ENCODE data around the gene PNPO. TPM values are rescaled to one million over a fixed set of nuclear protein-coding genes. Genes with fewer than 3 reads are reported as not detected.

The PNPO gene
- total RNA-seq, 2 donors from 2014 or later, result 16.9 to 28.9 TPM

DNA sequence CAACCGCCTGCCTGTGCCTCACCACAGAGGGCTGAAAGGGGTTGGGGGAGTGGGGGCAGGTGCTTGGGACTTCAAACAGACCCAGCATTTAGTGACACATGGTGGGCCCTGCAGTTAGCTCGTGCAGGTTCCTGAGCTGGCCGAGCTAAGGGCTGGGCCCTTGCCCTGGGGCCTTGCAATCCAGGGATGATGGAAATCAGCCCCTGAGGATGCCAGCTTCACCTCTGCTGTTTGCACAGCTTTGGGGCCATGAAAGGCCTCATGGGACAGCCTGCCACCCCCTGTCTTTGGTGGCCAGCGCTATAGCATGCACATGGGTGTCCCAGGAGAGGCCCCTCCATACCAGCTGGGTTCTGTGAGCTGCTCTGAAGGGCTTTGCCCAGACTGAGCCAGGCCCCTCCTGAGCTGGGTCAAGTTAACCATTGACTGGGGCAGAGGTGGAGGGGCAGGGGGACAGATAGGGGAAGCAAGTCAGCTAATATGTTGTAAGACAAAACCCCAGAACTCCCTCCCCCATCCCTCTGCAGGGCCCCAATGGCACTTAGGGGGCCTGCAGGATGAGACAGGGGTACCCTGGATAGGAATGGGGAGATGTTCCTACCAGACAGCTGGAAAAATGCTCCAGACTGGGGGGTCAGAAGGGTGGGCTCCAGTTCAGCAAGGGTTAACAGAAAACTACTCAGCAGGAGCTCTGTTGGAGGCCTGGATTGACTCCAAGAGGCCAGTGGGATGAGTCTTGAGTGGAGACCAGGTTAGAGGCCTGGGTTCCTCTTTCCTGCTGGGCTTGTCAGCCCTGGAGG is 15.6 kb downstream of the PNPO start:
- H3K27me3 ChIP-seq (replicated peaks; ENCODE audit: insufficient read depth), result no peaks in the 10 kb centered on the region
- H3K36me3 ChIP-seq, result no peaks in the 10 kb centered on the region
- DNase-seq (ENCODE audit: low spot score), result no peak
- no peak overlapping the region for H3K4me3 ChIP-seq
- no peak overlapping the region for H3K27ac ChIP-seq
- no peak for ATAC-seq (ENCODE audit: insufficient number of reproducible peaks, low FRiP score, low read depth)
- peaks cover 0 to 10% of the 10 kb centered on the region in 2 donors for H3K4me1 ChIP-seq (ENCODE audit: control insufficient read depth in 1 of 2, low read depth in 2 of 2)
- no peaks in the 10 kb centered on the region for H3K9me3 ChIP-seq
- TF ChIP-seq, protein P1, sequence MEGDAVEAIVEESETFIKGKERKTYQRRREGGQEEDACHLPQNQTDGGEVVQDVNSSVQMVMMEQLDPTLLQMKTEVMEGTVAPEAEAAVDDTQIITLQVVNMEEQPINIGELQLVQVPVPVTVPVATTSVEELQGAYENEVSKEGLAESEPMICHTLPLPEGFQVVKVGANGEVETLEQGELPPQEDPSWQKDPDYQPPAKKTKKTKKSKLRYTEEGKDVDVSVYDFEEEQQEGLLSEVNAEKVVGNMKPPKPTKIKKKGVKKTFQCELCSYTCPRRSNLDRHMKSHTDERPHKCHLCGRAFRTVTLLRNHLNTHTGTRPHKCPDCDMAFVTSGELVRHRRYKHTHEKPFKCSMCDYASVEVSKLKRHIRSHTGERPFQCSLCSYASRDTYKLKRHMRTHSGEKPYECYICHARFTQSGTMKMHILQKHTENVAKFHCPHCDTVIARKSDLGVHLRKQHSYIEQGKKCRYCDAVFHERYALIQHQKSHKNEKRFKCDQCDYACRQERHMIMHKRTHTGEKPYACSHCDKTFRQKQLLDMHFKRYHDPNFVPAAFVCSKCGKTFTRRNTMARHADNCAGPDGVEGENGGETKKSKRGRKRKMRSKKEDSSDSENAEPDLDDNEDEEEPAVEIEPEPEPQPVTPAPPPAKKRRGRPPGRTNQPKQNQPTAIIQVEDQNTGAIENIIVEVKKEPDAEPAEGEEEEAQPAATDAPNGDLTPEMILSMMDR (IDR thresholded peaks at IDR 0.05), result no peak

DNA sequence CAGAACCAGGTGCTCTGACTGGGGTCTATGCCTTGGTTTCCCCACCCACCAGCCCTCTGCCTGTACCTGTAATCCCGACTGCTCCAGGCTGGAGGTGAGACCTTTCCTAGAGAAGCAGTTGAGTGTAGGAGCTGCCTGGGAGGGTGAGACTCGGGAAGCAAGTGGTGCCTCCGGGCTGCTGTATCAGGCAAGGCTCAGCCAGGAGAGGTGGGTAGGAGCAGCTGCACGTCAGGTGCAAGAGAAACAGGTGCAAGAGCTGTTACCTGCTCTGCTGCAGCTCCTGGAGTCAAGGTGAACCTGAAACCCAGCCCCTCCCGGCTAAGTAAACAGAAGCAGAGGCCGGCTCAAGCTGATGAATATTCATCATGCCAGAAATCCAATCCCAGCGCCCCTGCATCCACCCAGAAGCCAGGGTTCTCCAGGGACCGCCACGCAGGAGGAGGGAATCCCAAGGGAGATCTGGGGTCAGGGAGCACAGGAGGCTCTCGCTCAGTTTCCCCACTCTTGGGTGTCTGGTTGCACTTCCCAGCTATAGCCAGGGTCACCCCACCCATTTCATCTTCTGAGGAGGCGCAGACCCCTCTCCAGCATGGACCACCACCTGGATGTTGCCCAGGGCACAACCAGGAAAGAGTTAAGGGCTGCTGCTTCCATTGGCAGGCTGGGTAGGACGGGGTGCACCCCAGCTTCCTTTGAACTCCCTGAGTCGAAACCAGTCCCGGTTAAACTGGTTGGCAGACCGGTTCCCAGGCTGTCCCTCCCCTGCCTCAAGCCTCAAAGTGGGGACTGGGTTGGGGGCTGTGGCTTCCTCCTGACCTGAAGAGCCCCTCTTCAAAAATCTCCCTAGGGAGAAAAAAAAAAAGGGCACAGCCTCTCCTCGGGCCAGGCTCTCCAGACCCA is 16.5 kb downstream of the PNPO start, which contains the start of gene PRR15L:
Gene PRR15L (minus strand): TSS at position 293 of the 900 bp plus-strand sequence. CDS start 4,649 bp downstream, outside the sequence.
- peaks cover 0 to 10% of the 10 kb centered on the region in 2 donors for H3K4me1 ChIP-seq (ENCODE audit: control insufficient read depth in 1 of 2, low read depth in 2 of 2)
- TF ChIP-seq, protein P1 (IDR thresholded peaks at IDR 0.05), result no peak
- no peak for ATAC-seq (ENCODE audit: insufficient number of reproducible peaks, low FRiP score, low read depth)
- H3K4me3 ChIP-seq, result no peak within 1 kb of the TSS
- no peaks in the 10 kb centered on the region for H3K27me3 ChIP-seq (replicated peaks; ENCODE audit: insufficient read depth)
- no peaks in the 10 kb centered on the region for H3K9me3 ChIP-seq
- no peak for DNase-seq (ENCODE audit: low spot score)
- no peak within 1 kb of the TSS for H3K27ac ChIP-seq
- H3K36me3 ChIP-seq, result no peaks in the 10 kb centered on the region

DNA sequence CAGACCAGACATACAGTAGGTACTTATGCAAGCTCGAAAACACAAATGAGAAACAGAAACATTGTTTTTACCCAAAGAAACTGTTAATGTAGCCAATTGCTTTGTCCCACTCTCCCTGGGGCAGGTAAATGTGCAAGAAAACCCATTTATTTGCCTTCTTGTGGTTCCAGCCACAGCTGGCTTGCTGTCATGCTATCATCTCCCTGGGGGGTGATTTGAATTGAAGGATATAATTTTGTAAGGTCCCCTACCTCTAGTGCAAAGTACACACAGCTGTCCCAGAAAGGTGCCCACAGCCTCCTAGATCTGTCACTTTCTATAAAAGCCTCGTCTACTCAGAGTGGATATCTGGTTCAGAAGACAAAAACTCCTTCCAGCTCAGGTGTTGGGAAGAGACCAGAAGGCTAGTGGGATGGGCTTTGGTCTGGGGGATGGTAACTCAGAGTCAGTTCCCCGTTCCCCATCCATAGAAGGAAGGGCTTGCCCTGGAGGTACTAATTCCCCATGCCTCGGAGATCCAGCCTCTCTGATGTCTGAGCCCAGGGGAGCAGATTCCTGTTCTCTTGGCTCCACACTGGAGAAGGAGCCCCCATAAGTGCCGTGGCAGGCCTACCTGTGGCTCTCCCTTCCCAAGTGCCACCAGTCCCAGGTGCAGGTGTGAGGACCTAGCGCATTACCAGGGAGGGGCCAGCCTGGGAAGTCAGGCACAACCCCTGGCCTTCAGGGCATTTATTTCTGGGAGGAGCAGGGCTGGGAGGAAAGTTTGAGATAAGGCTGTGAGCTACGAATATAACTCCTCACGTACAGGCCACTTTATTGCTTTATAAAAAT is 18.7 kb downstream of the PNPO start:
- DNase-seq (ENCODE audit: low spot score), result no peak
- Histone ChIP-seq H3K27ac (no peak overlapping the region), H3K27me3 (replicated peaks; ENCODE audit: insufficient read depth) (no peaks in the 10 kb centered on the region), H3K4me1 (ENCODE audit: control insufficient read depth in 1 of 2, low read depth in 2 of 2) (peaks cover 0 to 10% of the 10 kb centered on the region in 2 donors), H3K4me3 (no peak overlapping the region), H3K36me3 (no peaks in the 10 kb centered on the region), H3K9me3 (no peaks in the 10 kb centered on the region)
- ATAC-seq (ENCODE audit: insufficient number of reproducible peaks, low FRiP score, low read depth), result no peak
- TF ChIP-seq, protein P1 (IDR thresholded peaks at IDR 0.05), result no peak

DNA sequence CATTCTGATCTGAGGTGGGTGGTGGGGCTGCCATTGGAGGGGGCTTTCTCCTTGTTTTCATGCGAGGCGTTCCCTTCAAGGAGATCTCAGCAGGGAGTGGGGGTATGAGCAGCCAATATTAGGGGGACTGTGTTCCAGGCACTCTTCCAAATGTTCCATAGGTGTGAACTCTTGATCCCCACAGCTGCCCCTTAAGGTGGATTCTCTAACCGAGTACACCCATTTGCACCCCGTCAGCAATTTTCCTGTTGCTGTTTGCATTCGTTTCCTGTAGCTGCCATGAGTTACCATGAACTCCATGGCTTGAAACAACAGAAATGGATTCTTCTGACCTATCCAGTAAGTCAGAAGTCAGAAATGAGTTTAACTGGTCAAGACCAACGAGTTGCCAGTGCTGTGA is 20.0 kb downstream of the PNPO start:
- Histone ChIP-seq H3K27me3 (replicated peaks; ENCODE audit: insufficient read depth) (no peaks in the 10 kb centered on the region), H3K4me3 (no peak overlapping the region), H3K9me3 (no peaks in the 10 kb centered on the region), H3K27ac (no peak overlapping the region), H3K4me1 (ENCODE audit: control insufficient read depth in 1 of 2, low read depth in 2 of 2) (no peaks in the 10 kb centered on the region), H3K36me3 (no peaks in the 10 kb centered on the region)
- no peak for ATAC-seq (ENCODE audit: insufficient number of reproducible peaks, low FRiP score, low read depth)
- no peak for DNase-seq (ENCODE audit: low spot score)
- TF ChIP-seq, protein P1 (IDR thresholded peaks at IDR 0.05), result no peak

Data from thoracic aorta (tissue), 2 donors.